NCI-H1694 treated with DMSO at 0.1 percent for 48 hours (cell line): ENCODE data around the gene HARBI1.
A peak's percentile ranks its signal among the peaks of the same experiment; 100 is the strongest.
"Not testable (repeated sequence)": the region's sequence is repeated elsewhere in the genome, so short reads cannot be mapped to it uniquely, and the experiment has no call there.

ENCODE experiments used
- DNase-seq: peaks from one replicate; lab custom pipeline; 2025; lab: John Stamatoyannopoulos, UW

Gene HARBI1

GRCh38 chr11:46594785-46595184, 22.2 kb downstream of the HARBI1 start:
- no peak for DNase-seq

- no peak for DNase-seq
These were observed 22.7 kb downstream of the HARBI1 start for GRCh38 chr11:46594374-46594700.

- peak; percentile 80 for DNase-seq
These were observed 23.3 kb downstream of the HARBI1 start, which contains the start of gene AMBRA1 for GRCh38 chr11:46593550-46594373. Gene AMBRA1 (minus strand): TSS chr11:46594023. CDS start chr11:46548380, 45,643 bp downstream.

GRCh38 chr11:46590740-46591605, 26.1 kb downstream of the HARBI1 start:
- DNase-seq, result no peak

GRCh38 chr11:46588915-46589314, 28.1 kb downstream of the HARBI1 start:
- DNase-seq, result no peak

GRCh38 chr11:46588131-46588530, 28.9 kb downstream of the HARBI1 start:
- DNase-seq, result no peak

GRCh38 chr11:46583513-46583912, 33.5 kb downstream of the HARBI1 start:
- not testable (repeated sequence) for DNase-seq

- no peak for DNase-seq
These were observed 34.4 kb downstream of the HARBI1 start for GRCh38 chr11:46582588-46582987.

- no peak for DNase-seq
These were observed 40.0 kb downstream of the HARBI1 start for GRCh38 chr11:46577058-46577457.

- DNase-seq, result no peak
These were observed 42.4 kb downstream of the HARBI1 start for GRCh38 chr11:46574656-46575055.

- no peak for DNase-seq
These were observed 46.1 kb downstream of the HARBI1 start for GRCh38 chr11:46570790-46571398.

GRCh38 chr11:46565232-46565840, 51.7 kb downstream of the HARBI1 start:
- DNase-seq, result no peak

- no peak for DNase-seq
These were observed 52.6 kb downstream of the HARBI1 start for GRCh38 chr11:46564459-46564858.

GRCh38 chr11:46562527-46562926, 54.5 kb downstream of the HARBI1 start:
- DNase-seq, result no peak

- no peak for DNase-seq
These were observed 56.6 kb downstream of the HARBI1 start for GRCh38 chr11:46560300-46560991.

GRCh38 chr11:46559815-46560214, 57.2 kb downstream of the HARBI1 start:
- DNase-seq, result no peak

GRCh38 chr11:46557684-46558151, 59.3 kb downstream of the HARBI1 start:
- DNase-seq, result no peak

GRCh38 chr11:46555267-46556054, 61.6 kb downstream of the HARBI1 start:
- no peak for DNase-seq

- DNase-seq, result no peak
These were observed 62.5 kb downstream of the HARBI1 start for GRCh38 chr11:46554213-46555147.
